Measurements from ENCODE around the gene CLIP4. TPM values are rescaled to one million over a fixed set of nuclear protein-coding genes. Genes with fewer than 3 reads are reported as not detected.

Gene CLIP4
- total RNA-seq (2014; rRNA removed; shearing (Covaris generic)), result 17.6 and 19.6 TPM in 2 replicates

DNA sequence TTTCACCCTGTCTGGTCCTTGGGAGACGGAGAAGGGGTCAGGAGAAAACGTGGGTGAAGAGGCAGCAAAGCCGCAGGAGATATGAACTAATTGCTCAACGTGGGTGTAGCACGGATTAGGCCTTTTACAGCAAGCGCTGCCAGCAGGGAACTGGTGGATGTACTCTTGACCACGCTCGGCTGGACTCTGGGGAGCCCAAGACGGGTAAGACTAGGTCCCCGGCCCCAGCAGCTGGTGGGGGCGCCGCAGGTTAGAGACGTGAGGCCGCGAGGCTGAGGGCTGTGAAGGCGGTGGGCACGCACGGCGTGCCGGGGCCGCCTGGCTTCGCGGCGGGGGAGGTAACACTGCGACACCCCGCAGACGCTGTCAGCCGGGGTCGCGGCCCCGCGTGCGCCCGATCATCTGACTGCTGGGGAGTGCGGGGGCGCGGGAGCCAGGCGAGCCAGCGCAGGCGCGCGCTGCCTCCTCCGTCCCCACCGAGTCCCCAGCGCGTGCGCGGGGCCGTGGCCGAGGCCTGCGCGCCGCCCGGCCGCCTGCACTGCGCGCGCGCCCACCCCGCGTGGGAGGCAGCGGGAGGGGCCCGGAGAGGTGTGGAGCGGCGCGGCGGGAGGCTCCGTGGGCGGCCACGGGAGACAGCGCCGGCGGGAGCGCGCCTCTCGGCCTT lies at the start of gene CLIP4:
TSS of gene CLIP4 (plus strand) at position 470 of the 664 bp plus-strand sequence. CDS start 5,974 bp downstream, outside the sequence.
- peak within 1 kb of the TSS; percentile 69 for H3K4me3 ChIP-seq
- peaks cover 25% of the 10 kb centered on the region for H3K4me1 ChIP-seq
- peak within 1 kb of the TSS; percentile 65 for H3K27ac ChIP-seq

GRCh38 chr2:29066271-29066860 lies 48.8 kb upstream of the CLIP4 start:
- no peak for DNase-seq
- Histone ChIP-seq H3K27me3 (no peaks in the 10 kb centered on the region), H3K4me3 (no peak overlapping the region), H3K4me1 (peaks cover 20% of the 10 kb centered on the region; the same call in 1 of the 2 replicates), H3K36me3 (no peaks in the 10 kb centered on the region), H3K27ac (no peak overlapping the region), H3K9me3 (replicated peaks) (no peaks in the 10 kb centered on the region)

More for the DNA sequence above, at the start of gene CLIP4:
- Histone ChIP-seq H3K9me3 (replicated peaks) (no peaks in the 10 kb centered on the region), H3K36me3 (no peaks in the 10 kb centered on the region; the same call in 1 of the 2 replicates), H3K27me3 (no peaks in the 10 kb centered on the region)
- DNase-seq, result peak; percentile 63 to 73

DNA sequence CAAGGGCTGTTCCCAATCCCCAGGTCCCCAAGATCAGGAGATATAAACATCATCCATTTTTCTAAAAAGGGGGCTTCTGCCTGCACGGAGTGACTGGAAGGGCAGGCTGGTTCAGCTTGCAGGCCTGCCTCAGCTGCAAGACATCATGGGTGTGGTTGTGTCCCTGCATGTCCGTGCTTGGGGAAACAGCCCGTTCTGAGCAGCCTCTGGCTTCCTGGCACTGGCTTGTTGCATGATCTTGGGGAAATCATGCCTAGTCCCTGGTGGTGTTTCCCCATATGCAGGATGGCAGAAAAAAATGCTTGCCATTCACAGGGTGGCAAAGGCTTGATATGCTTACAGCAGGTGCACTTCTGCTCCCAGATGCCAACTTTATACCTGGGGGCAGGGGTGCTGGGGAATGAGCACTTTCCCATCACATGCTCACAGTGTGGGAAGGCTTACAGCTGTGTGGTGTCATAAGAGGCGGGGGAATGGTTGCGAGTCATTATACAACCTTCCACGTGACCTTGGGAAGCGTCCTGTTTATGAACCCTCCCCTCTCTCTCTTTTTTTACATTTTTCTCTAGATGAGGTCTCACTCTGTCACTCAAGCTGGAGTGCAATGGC lies 48.1 kb upstream of the CLIP4 start:
- H3K4me3 ChIP-seq, result no peak overlapping the region
- H3K9me3 ChIP-seq (replicated peaks), result no peaks in the 10 kb centered on the region
- no peak for DNase-seq
- H3K27ac ChIP-seq, result no peak overlapping the region
- H3K36me3 ChIP-seq, result no peaks in the 10 kb centered on the region
- H3K27me3 ChIP-seq, result no peaks in the 10 kb centered on the region
- H3K4me1 ChIP-seq, result peaks cover 20% of the 10 kb centered on the region; the same call in 1 of the 2 replicates

DNA sequence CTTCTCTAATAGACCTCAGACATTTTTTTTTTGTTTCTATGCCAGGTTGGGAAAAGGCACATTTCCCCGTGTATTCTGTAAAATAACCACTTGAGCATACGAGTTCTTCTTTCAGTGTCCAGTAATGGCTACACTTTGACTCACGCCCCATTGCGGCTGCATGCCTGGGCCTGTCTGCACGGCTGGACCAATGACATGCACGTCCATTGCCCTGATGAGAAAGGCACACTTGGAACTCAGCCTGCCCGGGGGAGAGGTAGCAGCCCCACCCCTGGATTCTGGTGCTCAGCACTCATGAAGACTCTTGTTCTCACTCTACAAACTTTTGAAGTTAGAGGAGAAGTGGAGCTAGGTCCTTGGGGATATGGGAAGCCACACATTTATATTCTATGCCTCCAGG lies 46.7 kb upstream of the CLIP4 start:
- Histone ChIP-seq H3K36me3 (no peaks in the 10 kb centered on the region), H3K4me1 (peaks cover 10% of the 10 kb centered on the region; the same call in 1 of the 2 replicates), H3K27ac (no peak overlapping the region), H3K27me3 (no peaks in the 10 kb centered on the region), H3K9me3 (replicated peaks) (no peaks in the 10 kb centered on the region), H3K4me3 (no peak overlapping the region)
- no peak for DNase-seq

GRCh38 chr2:29070526-29070925 lies 44.7 kb upstream of the CLIP4 start:
- H3K27me3 ChIP-seq, result no peaks in the 10 kb centered on the region
- H3K4me3 ChIP-seq, result no peak overlapping the region
- H3K27ac ChIP-seq, result no peak overlapping the region
- H3K36me3 ChIP-seq, result no peaks in the 10 kb centered on the region
- no peaks in the 10 kb centered on the region for H3K9me3 ChIP-seq (replicated peaks)
- H3K4me1 ChIP-seq, result no peaks in the 10 kb centered on the region
- DNase-seq, result no peak

DNA sequence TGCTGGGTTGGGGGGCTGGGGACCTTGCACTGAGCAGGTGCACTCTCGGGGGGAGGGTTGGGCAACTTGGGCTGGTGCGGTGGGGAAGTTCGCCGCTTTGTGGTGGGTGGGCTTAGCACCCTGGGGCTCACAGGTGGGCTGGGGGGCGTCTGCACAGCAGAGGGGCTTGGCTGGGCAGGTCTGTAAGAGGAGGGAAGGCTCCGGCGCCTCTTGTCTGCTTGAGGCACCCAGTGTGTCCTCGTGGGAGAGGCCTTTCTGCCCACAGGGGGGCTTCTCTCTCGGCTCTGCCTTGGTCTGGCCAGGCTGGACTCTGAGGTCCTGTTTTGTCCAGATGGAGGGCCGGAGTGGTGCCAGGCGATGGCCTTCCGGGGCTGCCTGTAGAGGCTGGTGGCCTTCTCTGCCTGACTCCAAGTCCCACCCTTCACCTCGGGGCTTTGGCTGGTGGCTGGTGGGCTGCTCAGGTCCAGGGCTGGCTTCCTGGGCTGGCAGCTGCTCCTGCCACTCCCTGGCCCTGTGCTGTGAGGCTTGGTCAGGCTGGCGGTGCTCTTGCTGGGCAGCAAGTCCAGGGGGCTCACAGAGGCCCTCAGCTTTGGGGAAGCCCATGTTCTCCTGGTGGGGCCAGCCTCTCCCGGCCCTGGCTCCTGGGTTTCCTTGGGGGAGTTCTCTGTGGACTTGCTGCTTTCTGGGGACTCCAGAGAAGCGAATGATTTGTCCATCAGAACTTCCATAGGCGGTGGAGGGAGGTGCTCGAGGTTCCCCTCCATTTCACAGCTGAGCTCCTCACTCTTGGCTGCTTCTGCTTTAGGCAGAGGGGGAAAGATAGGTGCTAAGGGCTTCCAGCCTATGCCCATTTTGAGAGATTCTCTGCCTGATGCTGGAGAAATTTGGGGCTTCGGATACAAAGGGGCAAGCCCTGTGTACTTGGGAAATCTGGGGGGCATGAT lies 43.9 kb upstream of the CLIP4 start:
- H3K27me3 ChIP-seq, result no peaks in the 10 kb centered on the region
- no peaks in the 10 kb centered on the region for H3K4me1 ChIP-seq
- no peaks in the 10 kb centered on the region for H3K9me3 ChIP-seq (replicated peaks)
- no peak overlapping the region for H3K27ac ChIP-seq
- peak; percentile 42 to 56 for DNase-seq
- H3K4me3 ChIP-seq, result no peak overlapping the region
- no peaks in the 10 kb centered on the region for H3K36me3 ChIP-seq

DNA sequence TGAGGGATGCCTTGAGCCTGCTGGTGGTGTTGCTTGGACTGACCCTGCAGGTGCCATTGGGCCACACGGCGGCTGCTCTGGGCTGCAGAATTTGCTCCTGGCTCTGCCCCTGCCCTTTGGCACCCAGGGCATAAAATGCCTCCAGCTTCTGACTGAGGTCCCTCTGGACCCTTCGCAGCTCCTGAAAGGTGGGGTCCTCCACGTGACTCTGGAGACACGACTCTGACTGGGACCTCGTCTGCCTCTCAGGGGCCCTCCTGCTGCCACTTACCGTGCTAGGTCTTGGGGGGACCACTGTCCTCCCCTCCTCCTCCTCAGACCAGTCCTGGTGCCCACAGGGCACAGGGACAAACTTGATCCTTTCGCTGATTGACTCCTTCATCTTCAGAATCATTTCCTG lies 43.0 kb upstream of the CLIP4 start:
- Histone ChIP-seq H3K36me3 (no peaks in the 10 kb centered on the region), H3K9me3 (replicated peaks) (no peaks in the 10 kb centered on the region), H3K4me1 (no peaks in the 10 kb centered on the region), H3K4me3 (no peak overlapping the region), H3K27me3 (no peaks in the 10 kb centered on the region), H3K27ac (no peak overlapping the region)
- DNase-seq, result no peak

DNA sequence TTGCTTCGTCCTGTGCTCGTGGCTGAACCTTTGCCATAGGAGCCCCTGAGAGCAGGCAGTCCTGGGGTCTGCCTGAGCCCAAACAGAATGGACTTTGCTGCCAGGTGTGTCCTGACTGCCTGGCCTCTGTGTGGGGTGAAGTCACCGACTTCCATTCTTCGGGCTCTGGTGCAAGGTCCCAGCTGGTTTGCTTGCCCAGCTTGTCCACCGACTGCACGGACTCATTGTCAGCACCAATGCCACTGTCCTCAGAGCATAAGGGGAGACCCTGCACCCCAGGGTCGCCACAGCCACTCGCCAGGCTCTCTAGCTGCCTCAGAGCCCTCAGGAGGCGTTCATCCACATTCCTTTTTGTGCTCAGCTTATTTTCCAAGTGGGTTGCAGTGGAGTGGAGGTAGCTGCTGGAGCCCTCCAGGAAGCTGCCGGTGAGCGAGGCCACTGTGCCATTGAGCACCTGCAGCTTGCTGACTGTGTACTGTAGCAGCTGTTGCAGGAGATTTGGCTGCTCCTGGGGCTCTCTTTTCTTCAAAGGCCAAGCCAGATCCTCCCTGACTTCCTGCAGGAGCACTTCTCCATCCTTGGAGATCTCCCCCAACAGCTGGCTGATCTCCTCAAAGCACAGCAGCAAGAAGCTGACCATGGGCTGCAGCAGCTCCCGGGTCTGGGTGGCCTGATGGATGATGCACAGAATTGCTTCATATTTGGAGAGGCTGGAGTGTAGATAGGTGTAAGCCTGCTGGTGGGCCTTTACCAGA lies 42.1 kb upstream of the CLIP4 start:
- Histone ChIP-seq H3K4me3 (no peak overlapping the region), H3K4me1 (no peaks in the 10 kb centered on the region), H3K36me3 (no peaks in the 10 kb centered on the region), H3K27ac (no peak overlapping the region), H3K27me3 (no peaks in the 10 kb centered on the region), H3K9me3 (replicated peaks) (no peaks in the 10 kb centered on the region)
- DNase-seq, result peak in 1 of 2 experiments; percentile 56

- Histone ChIP-seq H3K27ac (no peak overlapping the region), H3K36me3 (no peaks in the 10 kb centered on the region), H3K4me3 (no peak overlapping the region), H3K9me3 (replicated peaks) (no peaks in the 10 kb centered on the region; the same call in 1 of the 2 replicates), H3K27me3 (no peaks in the 10 kb centered on the region), H3K4me1 (no peaks in the 10 kb centered on the region)
- no peak for DNase-seq
Observed at GRCh38 chr2:29073933-29074332, 41.3 kb upstream of the CLIP4 start.

DNA sequence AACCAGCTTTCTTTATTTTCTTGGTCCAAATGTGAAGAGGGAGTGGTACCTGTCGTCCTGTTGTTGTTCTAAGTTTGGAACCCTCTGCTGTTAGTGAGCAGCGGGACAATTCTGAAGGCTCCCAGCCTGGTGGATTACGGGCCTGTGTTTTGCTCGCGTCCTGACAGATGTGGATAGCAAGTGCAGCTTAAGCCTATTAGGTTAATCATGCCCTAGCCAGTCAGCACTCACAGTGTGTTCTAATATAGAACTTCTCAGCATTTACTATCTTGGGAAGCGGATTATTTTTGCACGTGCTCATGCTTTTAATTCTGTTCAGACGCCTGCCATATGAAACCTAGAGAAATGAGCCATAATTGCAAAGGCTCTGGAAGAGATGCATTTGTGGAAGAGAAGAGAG lies 40.8 kb upstream of the CLIP4 start, which contains the start of gene PCARE:
TSS of gene PCARE (minus strand) at position 113 of the 400 bp plus-strand sequence. CDS start 262 bp downstream, outside the sequence.
- H3K9me3 ChIP-seq (replicated peaks), result no peaks in the 10 kb centered on the region; the same call in 1 of the 2 replicates
- no peak for DNase-seq
- H3K4me1 ChIP-seq, result no peaks in the 10 kb centered on the region
- H3K27ac ChIP-seq, result no peak within 1 kb of the TSS
- H3K36me3 ChIP-seq, result no peaks in the 10 kb centered on the region
- H3K27me3 ChIP-seq, result no peaks in the 10 kb centered on the region
- H3K4me3 ChIP-seq, result no peak within 1 kb of the TSS

DNA sequence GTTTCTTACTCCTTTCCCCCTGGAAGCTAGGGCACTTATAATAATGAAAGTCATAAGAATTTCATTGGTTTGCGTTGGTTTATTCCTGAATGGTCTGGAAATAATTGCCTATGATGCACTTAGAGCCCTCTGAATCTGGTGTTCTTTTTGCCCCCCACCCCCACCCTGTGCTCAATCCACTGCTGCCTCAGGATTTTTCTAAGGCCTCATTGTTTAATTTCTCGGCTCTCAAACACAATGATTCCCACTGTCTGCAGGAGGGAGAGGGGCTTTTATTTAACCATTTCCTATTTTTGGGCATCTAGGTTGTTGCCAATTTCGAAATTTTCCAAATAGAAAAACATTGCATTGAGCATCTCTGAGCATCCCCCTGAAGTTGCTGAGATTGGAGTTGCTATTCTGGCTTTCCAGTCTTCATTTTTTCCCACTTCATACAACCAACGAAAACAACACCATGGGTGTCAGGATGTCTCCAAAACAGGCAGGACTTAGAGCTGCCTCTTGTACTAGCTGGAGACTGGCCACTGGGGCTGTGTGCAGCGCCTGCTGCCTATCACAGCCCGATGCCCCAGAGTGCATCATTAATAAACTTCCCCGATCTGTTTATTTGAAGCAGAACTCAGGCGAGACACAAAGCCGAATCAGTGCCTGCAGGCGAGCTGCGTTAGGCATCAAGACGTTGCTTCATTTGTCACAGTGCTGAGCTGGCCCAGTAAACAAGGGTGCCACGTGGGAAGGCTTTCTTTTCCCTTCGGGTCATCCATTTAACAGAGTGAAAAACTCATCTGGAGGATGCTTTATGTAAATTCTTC lies 39.1 kb upstream of the CLIP4 start:
- Histone ChIP-seq H3K9me3 (replicated peaks) (no peaks in the 10 kb centered on the region; the same call in 1 of the 2 replicates), H3K36me3 (no peaks in the 10 kb centered on the region), H3K27ac (no peak overlapping the region), H3K4me3 (no peak overlapping the region), H3K4me1 (no peaks in the 10 kb centered on the region), H3K27me3 (no peaks in the 10 kb centered on the region)
- no peak for DNase-seq

DNA sequence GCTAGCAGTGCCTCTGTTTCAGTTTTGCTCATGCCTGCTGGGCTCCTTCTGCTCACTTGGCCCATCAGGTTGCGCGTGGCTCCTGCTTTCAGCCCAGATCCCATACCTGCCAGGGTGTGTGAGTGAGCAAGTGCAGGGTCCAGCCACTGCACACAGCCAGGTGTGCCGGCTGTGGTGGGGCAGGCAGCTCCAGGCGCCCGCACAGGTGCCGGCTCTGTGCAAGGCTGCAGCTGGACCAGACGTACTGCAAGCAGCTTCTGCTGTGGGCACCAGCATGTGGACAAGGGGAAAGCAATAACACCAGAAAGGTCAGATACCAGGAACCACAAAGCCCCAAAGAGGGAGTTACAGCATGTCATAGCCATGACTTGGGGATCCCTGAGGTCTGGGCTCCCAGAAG lies 35.3 kb upstream of the CLIP4 start:
- Histone ChIP-seq H3K27ac (no peak overlapping the region), H3K4me3 (no peak overlapping the region), H3K9me3 (replicated peaks) (peaks cover 3% of the 10 kb centered on the region; the same call in 1 of the 2 replicates), H3K36me3 (no peaks in the 10 kb centered on the region), H3K4me1 (no peaks in the 10 kb centered on the region), H3K27me3 (no peaks in the 10 kb centered on the region)
- DNase-seq, result no peak
